GM18867 (cell line): ENCODE results near the gene OSBPL1A.

Experiments used
- ATAC-seq: cut with Tn5 transposase; IDR thresholded peaks from one replicate; pipeline ENCODE4 v1.9.1; 2021; ENCODE audit warnings: mild to moderate bottlenecking, moderate library complexity; ENCODE audit not compliant: unreplicated experiment

OSBPL1A gene

DNA sequence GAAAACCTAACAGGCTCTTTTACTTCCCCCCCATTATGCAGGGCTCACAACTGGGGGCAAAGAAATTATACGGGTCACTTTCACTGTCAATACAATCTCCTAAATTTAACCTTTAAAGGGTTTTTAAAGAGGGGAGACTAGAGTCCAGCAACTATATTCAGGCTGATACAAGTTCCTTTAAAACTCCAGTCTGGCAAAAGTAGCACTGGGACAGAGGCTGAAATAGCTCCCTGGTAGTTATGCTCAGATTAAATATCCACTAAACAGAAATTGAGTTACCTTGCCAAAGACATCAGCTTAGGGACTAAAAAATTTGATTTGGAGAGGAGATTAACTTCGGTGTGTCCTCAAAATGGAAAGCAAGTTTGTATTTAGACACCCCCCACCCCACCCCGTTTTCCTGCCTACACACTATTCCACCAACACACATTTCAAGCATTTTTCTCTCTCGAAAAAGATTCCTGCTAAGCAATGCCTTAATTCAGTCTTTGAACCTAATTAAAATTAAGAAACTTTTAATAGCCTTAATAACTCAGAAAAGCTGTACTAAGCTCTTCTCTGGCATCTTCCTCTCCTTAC, 127.2 kb downstream of the OSBPL1A start:
- ATAC-seq, result no peak

DNA sequence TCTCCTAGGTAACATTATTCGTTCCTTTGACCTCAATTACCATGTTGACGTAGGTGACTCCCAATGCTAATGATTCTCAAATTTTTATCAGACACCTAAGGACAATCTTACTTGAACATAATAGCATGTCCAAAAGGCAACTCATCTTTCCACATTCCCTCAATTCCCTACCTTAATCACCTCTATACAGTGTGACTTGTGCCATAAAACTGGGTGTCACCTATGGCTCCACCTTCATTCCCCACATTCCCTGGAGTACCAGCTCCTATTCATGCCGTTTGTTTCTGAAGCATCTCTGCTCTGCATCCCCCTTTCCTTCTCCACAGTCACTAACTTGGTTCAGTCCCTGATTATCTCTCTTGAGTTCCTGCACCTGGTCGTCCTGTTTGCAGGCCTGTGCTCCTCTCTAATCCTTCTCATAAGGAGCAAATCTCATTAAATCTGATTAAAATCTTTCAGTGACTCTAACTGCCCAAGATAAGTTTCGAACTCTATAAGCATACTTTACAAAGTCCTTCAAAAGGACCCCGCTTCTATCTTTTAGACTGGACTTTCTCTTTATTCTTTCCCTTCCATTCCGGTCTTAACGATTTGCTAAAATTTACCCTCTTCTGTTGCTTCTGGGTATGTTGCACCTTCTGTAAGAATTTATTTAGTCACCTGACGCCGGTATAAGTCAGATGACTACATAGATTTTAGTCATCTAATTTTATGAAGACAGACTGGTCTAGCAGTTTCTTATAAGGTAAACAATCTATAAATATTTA, 128.7 kb downstream of the OSBPL1A start:
- no peak for ATAC-seq

DNA sequence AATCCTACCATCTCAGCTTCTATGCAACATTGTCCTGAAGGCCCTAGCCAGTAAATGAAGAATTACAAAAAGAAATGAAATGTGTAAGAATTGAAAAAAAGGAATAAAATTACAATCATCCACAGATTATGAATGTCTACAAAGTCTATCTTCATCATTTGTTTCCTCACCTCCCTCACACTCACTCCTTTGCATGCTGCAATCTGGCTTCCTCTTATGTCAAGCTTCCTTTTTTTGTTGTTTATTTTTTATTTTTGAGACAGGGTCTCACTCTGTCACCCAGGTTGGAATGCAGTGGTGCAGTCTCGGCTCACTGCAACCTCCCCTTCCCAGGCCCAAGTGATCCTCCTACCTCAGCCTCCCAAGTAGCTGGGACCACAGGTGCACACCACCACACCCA, 129.7 kb downstream of the OSBPL1A start:
- ATAC-seq, result no peak

DNA sequence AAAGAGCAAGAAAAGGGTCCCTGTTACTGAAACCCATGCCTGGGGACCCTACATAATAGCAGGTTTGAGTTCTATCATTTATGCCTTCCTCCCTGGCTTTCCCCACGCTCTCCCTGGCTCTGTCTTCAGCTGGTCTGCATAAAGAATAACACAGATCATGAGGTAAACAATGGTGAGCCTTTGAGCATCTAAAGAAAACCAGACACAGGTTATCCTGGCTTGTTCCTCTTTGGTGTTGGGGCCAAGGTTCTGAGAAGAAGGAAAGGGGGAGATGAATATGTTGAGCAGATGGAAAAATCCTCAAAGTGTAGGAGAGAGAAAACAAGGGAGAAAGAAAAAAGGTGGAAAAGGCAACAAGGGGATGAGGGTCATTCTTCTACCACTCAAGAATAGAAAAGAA, 131.5 kb downstream of the OSBPL1A start:
- no peak for ATAC-seq

DNA sequence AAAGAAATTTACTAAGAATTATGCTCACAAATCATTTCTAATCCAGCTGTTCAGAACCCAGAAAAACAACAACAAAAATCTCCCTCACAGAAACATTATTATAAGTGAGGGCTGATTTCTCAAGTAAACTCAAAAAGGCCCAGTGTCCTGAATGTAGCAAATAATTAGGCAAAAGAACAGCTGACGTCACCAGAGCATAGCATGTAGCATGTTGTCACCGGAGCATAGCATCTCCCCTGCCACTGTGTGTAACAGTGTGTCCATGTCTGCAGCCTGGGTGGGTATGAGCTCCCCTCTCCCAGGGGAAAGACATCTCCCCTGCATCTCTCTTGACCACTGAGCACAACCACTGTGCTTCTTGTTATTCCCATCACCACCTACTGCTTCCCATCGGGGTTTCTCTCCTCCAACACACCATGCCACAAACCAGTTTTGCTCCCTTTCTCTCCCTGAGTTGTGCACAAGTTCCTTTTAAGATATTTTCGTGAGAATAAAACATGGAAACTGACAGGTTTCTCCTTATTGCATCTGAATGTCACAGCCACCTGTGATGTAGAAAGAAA, 132.0 kb downstream of the OSBPL1A start:
- no peak for ATAC-seq

DNA sequence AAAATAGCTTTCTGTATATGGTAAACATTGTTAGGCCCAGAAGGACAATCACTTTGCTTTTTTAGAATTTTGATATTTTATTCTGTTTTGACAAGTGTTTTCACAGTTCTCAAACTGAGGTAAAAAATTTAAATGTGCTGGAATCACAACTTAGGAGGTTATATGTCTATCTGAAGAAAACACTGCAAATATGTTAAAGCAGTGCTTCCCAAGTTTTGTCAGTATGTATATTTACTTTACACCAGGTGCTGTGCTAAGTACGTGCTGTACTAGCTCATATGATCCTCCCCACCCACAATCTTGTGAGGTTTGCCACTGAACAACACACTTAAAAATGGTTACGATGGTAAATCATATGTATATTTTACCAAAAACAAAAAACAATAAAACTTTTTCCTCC, 134.6 kb downstream of the OSBPL1A start:
- no peak for ATAC-seq

DNA sequence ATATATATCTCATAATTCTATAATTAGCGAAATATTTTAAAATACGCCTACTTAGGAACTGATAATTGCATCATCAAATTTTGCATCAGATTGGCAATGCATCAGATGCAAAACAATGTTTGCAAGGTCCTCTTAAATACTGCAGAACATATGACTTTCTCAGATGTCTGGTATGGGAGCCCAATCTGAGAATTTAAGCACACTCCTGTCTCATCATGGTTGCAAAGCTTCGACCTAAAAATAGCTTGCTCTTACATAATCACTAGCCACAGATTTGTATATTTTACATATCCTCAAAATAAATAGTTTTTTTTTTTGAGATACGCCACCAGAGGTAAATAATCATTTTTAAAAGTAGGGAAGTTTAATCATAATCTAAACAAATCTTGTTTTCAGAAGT, 135.5 kb downstream of the OSBPL1A start:
- no peak for ATAC-seq

DNA sequence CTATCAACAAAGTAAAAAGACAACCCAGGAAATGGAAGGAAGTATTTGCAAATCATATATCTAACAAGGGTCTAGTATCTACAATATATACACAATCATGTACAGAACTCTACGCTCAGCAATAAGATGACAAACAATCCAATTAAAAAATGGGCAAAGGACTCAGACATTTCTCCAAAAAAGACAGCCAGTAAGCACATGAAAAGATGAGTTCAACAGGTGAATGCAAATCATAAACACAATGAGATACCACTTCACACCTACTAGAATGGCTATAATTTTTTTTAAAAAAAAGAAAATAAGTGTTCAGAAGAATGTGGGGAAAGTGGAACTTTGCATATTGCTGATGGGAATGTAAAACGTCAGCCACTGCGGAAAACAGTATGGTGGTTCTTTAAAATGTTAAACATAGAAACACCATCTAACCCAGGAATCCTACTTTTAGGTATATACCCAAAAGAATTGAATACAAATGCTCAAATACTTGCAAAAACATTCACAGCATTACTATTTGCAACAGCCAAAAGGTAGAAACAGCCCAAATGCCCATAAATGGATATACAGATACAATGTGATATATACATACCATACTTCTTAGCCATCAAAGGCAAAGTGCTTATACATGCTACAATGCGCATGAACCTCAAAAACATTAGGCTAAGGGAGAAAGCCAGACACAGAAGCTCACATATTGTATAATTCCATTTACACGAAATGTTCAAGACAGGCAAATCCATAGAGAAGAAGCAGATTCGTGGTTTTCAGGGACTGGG, 137.6 kb downstream of the OSBPL1A start:
- no peak for ATAC-seq

DNA sequence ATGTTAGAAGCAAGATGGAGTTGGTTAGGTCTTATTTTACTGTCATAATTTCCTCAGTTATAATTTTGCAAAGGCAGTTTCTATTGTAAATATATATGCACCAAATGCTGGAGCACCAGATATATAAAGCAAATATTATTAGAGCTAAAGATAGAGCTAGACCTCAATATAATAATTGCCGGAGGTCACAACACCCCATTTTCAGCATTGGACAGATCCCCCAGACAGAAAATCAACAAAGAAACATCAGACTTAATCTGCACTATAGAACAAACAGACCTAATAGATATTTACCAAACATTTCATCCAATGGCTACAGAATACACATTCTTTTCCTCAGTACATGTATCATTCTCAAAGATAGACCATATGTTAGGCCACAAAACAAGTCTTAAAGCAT, 143.6 kb downstream of the OSBPL1A start:
- ATAC-seq, result no peak

DNA sequence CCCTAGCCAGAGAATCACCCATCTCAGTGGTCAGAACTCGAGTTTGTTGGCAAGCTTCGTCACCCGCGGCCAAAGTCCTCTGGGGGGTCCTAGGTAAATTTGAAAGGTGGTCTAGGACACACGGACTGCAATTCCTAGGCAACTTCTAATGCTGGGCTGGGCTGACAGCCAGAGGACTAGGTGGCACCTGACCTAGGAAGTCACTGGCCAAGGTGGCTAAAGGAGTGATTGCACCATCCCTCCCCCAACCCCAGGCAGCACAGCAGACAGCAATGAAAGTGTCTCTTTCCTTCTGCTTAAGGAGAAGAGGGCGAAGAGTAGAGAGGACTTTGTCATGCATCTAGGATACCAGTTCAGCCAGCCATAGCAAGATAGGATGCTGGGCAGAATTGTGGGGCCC, 147.9 kb downstream of the OSBPL1A start:
- no peak for ATAC-seq

DNA sequence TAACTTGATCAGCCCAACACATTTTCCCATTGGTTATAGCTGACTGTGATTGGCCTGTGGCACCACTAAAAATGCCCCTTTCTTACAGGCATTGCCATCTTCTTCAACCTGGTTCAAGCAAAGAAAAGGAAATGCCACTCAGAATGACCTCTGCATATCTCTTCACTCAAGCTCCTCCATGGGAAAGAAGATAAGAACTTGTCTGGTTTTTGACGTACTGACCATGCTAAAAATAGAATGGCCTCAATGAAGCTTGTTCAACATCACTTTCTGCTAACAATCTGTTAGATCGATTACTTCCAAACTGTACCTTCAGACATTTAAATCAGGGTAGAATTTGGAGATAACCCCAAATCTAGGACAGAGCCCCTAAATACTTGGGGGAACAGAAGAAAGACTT, 149.3 kb downstream of the OSBPL1A start:
- no peak for ATAC-seq

DNA sequence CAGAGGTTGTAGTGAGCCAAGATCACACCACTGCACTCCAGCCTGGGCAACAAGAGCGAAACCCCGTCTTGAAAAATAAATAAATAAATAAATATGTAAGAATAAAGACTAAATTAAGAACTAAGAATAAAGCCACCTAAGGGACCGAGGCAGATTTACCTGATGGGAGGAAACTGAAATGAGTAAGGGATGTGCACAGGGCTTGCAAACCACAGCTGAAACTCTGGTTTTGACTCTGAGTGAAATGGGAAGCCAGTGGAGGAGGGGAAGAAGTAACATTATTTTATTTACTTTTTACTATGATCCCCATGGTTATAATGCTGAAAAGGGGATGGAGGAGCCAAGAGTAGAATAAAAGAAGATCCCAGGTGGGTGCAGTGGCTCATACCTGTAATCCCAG, 151.5 kb downstream of the OSBPL1A start:
- ATAC-seq, result peak; percentile 86

DNA sequence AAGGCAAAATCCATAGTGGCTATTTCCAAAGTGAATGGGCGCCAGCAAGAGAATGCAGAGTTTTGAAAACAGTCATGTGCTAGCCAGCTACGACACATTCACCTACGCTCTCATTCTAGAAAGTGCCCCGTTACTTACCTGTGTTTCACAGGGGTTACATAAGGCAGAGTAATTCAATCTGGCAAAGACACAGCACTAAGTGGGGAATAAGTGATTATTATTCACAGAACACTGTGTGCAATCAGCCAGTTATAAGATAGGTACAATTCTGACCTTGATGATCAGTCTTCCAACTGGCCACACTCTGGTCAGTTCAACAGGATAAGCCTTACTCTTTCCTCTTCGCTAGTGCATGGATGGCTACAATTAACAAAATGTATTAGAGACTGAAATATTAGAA, 152.9 kb downstream of the OSBPL1A start:
- no peak for ATAC-seq

DNA sequence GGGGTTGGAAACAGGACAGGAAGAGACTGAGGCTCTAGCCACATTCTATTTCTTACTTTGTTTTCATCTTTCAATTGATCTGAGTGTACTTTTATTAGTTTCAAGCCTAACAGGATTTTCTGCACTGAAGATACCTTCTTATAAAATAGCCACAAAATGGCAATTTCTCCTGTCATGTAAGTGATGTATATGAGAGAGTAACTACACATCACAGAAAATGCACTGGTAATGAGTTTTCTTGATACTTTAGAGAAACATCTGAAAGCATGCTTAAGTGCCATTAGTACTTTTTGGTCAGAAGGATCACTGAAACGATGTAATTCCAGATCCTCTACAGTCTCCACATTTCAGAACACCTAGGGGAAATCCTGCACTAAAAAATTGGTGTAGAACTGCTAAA, 153.9 kb downstream of the OSBPL1A start:
- ATAC-seq, result no peak

DNA sequence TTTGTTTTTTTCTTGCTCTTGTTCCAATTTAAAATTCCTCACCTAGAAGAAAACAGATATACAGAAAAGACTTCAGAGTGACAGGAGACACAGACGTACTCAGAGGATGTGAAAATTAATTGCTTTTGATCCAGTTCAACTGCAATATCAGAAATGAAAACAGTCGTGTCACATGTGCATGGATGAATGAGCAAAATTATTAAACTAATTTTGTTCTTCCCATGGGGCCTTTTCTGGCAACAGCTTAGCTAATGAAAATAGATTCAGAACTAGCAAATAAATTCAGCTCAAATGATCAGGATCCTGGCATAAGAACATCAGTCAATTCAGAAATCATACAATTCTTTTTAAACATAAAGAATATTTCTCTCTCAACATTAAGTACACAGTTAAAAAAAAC, 158.3 kb downstream of the OSBPL1A start:
- no peak for ATAC-seq

DNA sequence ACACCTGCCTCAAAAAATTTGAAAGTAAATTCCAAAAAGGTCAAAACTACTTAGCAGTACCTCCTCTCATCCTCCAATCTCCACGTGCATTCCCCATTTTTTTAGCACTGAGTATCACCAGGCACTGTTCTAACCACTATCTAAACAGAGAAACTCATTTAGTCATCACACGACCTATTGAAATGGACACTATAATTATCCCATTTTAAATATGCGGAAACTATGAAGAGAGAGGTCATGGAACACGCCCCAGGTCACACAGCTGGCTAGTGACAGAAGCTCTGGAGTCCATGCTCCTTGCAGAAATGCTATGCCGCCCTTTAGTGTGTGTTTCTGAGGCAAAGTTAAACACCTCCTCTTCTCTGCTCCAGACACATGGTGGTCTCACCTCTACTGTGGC, 159.2 kb downstream of the OSBPL1A start:
- no peak for ATAC-seq

DNA sequence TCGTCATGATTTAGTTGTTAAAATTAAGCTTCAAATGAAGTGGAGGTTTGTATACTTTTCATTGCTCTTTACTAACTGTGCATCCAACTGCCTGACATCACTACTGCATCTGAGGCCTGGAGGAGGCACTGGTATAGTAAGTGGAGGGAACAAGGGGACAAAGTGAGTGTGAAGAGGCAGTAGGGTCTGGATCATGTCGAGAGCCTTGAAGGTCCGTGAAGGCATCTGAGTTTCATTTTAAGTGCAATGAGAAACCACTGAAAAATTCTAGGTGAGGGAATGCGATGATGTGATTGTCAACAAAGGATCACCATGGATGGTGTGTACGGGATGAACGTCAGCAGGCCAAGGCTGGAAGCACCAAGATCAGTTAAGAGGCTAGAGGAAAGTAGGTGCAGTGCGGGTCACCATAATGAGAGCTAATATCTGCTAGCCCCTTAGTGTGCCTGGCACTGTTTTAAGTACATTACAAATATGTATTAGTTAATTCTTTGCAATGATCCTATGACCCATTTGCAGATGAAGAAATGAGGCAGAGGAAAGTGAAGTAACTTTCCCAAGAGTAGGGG, 162.7 kb downstream of the OSBPL1A start:
- no peak for ATAC-seq

DNA sequence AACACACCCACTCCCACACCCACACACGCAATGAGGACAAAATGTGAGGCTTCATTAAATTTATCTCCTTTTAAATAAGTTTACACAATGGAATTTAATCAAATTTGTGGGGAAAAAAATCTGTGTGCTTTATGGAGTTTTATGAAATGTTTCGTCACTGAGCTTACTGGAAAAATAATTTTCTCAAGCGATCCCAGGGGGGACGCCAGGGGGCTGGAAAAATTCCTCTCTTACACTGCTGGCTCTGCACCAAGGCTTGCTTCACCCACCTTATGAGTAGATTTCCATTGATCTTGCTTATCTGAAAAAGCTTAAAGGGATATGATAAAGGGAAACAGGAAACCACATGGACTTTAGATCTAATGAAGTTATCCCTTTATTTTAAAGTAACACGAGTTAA, 163.3 kb downstream of the OSBPL1A start:
- ATAC-seq, result no peak

DNA sequence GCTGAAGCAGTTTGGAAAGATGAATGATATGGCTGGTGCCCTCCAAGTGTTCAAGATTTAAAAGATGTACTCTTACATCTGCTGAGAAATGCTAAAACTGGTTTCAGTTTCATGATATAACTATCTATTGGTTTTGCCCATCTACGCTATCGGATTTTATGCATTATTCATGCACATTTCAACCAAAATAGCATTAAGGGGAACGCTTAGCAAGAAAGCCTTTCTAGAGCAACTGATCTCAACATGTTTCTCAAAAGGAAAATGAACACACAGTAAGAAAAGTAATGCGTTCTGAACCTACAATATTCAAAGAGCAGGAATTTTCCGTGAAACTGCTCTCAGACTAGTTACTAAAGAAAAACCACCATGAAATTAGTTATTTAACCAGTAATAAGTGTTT, 164.8 kb downstream of the OSBPL1A start:
- ATAC-seq, result no peak

DNA sequence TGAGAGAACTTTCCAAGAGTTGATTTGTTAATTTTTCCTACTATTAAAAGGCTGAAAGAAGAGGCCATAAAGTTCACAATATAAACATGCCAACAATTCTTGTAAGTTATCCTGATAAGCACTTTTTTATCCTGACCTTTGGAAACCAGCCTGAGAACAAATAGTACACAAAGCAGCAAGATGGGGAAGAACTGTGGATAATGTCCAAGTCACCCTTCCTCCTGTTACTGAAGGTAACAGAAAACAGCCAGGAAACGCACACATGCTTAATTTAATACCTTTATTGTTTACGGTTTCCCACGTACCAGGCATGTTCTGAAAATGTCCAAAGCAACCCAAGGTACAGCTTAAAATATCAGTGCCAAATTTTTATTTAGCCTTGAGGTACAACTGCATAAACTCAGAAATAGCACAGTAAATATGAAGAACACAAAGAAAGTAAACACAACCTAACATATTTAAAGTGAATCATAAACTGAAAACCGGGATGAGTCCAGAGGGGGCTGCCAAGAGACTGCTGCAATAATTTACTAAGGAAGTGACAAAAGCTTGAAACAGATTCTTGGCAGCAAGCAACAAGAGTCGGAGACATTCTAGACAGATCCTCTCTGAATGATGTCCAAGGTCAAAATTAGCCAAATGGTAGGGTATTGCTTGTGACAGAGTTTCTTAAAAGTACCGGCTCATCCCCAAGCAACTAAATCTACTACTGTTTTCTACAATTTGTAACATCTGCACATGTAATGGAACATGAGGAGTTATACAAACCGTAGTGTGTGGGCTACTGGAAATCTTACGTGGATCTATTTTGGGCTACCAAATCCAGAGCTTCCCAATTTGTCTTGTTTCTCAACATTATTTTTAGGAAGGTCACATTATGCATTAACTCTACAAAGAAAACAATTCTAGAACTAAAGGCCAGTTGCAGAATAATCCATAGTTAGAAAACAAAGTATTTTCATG, 165.6 kb downstream of the OSBPL1A start:
- ATAC-seq, result no peak
